Peyer's patch (tissue), 4 donors: ENCODE measurements around the gene SEC22A. TPM values are rescaled to one million over a fixed set of nuclear protein-coding genes. Genes with fewer than 3 reads are reported as not detected.
A peak's percentile ranks its signal among the peaks of the same experiment; 100 is the strongest.

Source experiments
- DNase-seq, 3 donors: peaks; one replicate each; pipeline ENCODE4 v3.0.0-alpha.2; 2017 to 2019
- H3K27ac ChIP-seq, 4 donors: fragments of 200-600 bp; sonication (generic); one replicate each; pipeline ENCODE4 v1.5.1; 2016 to 2019
- H3K27me3 ChIP-seq, 2 donors: fragments of 200-600 bp; sonication (generic); one replicate each; pipeline ENCODE4 v1.5.1; 2019
- H3K36me3 ChIP-seq, 3 donors: fragments of 200-600 bp; sonication (generic); one replicate each; pipeline ENCODE4 v1.5.1; 2016 to 2019
- H3K4me1 ChIP-seq, 4 donors: fragments of 200-600 bp; sonication (generic); one replicate each; pipeline ENCODE4 v1.5.1; 2016 to 2019
- H3K4me3 ChIP-seq, 4 donors: fragments of 200-600 bp; sonication (generic); 1 replicate in 3 of 4; 2 replicates in 1 of 4; pipeline ENCODE4 v1.5.1; 2016 to 2019; ENCODE audit warnings: mild to moderate bottlenecking in 1 of 4
- H3K9me3 ChIP-seq, 4 donors: fragments of 200-600 bp; sonication (generic); one replicate each; pipeline ENCODE4 v1.5.1; 2016 to 2019; ENCODE audit warnings: mild to moderate bottlenecking in 1 of 4
- POLR2A ChIP-seq, 2 donors: fragments of 450-650 bp; IDR thresholded peaks; one replicate each; pipeline ENCODE4 v1.5.1; 2017; ENCODE audit warnings: antibody characterized with exemption in 2 of 2, mild to moderate bottlenecking in 2 of 2, moderate library complexity in 2 of 2
- total RNA-seq, 4 donors: library from RNA; depleted of rRNA; stranded (reverse); fragments of >200 nt; gene quantifications; one replicate each; pipeline ENCODE4 v1.1.0, GENCODE V29; 2016
- TF ChIP-seq, protein P1 (sequence below), 6 experiments: fragments of 450-650 bp in 4 of 6; fragments of 200-600 bp in 2 of 6; sonication (generic) in 1 of 6; IDR thresholded peaks; one replicate each; pipeline ENCODE4 v1.5.1; 2017 to 2019; ENCODE audit warnings: antibody characterized with exemption in 6 of 6, mild to moderate bottlenecking in 3 of 6, moderate library complexity in 1 of 6

The SEC22A gene
- total RNA-seq, 4 donors from 2014 or later = 9.9 to 21.7 (median 16.5) TPM

DNA sequence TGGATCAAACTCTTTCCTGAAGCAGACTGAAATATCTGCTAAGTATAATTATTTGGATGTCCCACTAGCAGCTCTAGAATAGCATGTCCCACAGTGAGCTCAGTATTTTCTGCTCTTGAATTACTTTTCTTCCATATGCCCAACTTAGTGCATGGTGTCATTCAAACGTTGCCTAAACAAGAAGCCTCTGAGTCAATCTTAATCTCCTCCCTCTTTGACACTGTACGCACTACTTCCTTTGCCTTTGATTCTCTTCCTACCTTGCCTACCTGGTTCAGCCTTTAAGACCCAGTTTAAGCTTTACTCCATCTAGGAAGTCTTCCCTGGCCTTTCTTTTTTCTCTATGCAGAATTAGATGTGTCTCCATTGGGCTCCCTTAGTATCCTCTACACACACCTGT lies 54.5 kb downstream of the SEC22A start:
- no peak for DNase-seq
- Histone ChIP-seq H3K9me3 (no peaks in the 10 kb centered on the region), H3K27me3 (no peaks in the 10 kb centered on the region), H3K4me3 (no peak overlapping the region), H3K36me3 (peaks cover 0 to 8% (median 0%) of the 10 kb centered on the region in 3 donors), H3K4me1 (no peaks in the 10 kb centered on the region), H3K27ac (no peak overlapping the region)
- TF ChIP-seq, protein P1, sequence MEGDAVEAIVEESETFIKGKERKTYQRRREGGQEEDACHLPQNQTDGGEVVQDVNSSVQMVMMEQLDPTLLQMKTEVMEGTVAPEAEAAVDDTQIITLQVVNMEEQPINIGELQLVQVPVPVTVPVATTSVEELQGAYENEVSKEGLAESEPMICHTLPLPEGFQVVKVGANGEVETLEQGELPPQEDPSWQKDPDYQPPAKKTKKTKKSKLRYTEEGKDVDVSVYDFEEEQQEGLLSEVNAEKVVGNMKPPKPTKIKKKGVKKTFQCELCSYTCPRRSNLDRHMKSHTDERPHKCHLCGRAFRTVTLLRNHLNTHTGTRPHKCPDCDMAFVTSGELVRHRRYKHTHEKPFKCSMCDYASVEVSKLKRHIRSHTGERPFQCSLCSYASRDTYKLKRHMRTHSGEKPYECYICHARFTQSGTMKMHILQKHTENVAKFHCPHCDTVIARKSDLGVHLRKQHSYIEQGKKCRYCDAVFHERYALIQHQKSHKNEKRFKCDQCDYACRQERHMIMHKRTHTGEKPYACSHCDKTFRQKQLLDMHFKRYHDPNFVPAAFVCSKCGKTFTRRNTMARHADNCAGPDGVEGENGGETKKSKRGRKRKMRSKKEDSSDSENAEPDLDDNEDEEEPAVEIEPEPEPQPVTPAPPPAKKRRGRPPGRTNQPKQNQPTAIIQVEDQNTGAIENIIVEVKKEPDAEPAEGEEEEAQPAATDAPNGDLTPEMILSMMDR (IDR thresholded peaks at IDR 0.05) = no peak
- TF ChIP-seq POLR2A (IDR thresholded peaks at IDR 0.05) = no peak

DNA sequence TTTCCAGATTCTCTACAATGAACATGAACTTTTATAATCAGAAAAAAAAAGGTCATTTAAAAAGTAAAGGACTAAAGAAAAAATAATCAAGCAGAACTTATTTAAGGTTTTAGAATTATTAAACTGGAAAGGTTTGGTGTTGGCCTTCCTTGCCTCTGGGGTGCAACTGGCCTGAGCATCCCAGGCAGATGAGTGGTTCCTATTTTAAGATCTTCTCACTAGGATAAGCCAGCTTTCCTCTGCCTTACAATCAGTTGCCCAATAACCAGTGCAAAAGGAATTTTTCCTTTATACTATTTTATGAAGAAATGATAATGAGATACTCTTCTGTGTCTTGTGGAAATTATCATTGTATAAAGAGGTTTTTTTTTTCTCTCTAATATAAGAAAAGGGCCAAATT lies 56.6 kb downstream of the SEC22A start:
- Histone ChIP-seq H3K4me3 (no peak overlapping the region), H3K27me3 (no peaks in the 10 kb centered on the region), H3K27ac (no peak overlapping the region), H3K36me3 (peaks cover 0 to 8% (median 0%) of the 10 kb centered on the region in 3 donors), H3K4me1 (no peaks in the 10 kb centered on the region), H3K9me3 (no peaks in the 10 kb centered on the region)
- DNase-seq = no peak
- TF ChIP-seq, protein P1 (IDR thresholded peaks at IDR 0.05) = no peak
- TF ChIP-seq POLR2A (IDR thresholded peaks at IDR 0.05) = no peak

DNA sequence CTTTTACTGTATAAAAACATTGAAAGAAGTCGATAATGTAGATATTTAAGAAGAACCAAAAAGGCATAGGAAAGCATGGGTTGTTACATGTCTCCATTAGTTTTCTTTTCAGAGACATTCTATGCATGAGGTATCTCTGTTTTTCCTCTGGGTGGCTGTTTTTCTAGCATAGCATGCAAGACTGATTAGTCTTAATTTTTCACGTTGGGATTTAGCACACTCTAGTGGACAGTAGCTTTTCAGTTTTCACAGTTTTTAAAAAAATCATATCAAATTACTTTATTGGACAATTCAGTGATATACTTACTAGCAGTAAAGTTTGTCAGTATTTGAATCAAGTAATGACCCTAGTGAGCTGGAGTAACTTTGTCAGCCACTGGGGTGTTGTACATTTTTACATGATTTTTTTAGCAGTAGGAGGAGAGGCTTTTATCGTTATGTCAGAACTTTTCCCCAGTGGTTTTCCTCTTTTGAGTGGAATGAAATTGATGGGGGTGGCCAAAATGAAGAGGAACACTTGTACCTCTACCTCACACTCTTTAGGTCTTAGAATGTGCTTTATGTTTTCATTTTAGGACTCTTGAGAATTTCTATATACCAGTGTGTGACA lies 57.2 kb downstream of the SEC22A start:
- DNase-seq = no peak
- Histone ChIP-seq H3K4me3 (no peak overlapping the region), H3K27me3 (no peaks in the 10 kb centered on the region), H3K9me3 (no peaks in the 10 kb centered on the region), H3K36me3 (peaks cover 0 to 8% (median 0%) of the 10 kb centered on the region in 3 donors), H3K27ac (no peak overlapping the region), H3K4me1 (no peaks in the 10 kb centered on the region)
- TF ChIP-seq POLR2A (IDR thresholded peaks at IDR 0.05) = no peak
- TF ChIP-seq, protein P1 (IDR thresholded peaks at IDR 0.05) = peak in 5 of 6 experiments; percentile 36 to 70 (median 67)

DNA sequence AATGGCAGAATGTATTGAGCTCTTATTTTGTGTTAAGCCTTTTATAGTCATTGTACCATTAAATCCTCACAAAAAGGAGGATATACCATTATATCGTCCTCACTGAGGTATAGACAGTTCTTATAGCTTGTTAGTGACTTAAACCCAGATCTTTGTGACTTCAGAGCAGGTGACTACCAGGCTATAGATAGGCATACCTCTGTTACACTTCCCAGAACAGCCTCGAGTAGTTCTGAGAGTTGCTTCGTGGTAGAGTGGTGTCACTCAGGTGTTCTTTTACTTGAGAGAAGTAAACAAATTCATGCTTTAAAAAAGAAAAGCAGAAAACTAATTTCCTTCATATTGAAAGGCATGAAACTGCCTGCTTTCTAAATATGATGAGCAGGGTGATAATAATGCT lies 59.9 kb downstream of the SEC22A start:
- Histone ChIP-seq H3K4me3 (no peak overlapping the region), H3K27me3 (no peaks in the 10 kb centered on the region), H3K4me1 (no peaks in the 10 kb centered on the region), H3K27ac (no peak overlapping the region), H3K9me3 (no peaks in the 10 kb centered on the region), H3K36me3 (peaks cover 0 to 6% (median 0%) of the 10 kb centered on the region in 3 donors)
- no peak for TF ChIP-seq POLR2A (IDR thresholded peaks at IDR 0.05)
- TF ChIP-seq, protein P1 (IDR thresholded peaks at IDR 0.05) = no peak
- DNase-seq = no peak

DNA sequence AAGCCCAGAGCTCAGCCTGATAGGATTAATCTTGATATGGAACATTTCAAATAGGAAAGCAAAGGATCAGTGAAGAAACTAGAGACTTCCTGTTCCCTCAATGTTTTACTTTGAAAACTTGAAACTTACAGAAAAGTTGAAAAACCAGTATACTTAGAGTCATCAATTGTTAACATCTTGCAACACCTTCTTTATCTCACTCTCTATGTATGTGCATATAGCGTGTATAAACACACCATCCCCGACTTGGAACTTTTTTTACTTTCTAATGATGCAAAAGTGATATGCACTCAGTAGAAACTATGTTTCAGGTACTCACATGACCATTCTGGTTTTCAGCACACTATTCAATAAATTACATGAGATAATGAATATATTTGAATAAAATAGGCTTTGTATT lies 60.5 kb downstream of the SEC22A start:
- no peak for TF ChIP-seq POLR2A (IDR thresholded peaks at IDR 0.05)
- TF ChIP-seq, protein P1 (IDR thresholded peaks at IDR 0.05) = no peak
- Histone ChIP-seq H3K9me3 (no peaks in the 10 kb centered on the region), H3K27ac (no peak overlapping the region), H3K4me1 (no peaks in the 10 kb centered on the region), H3K4me3 (no peak overlapping the region), H3K36me3 (peaks cover 0 to 3% (median 0%) of the 10 kb centered on the region in 3 donors), H3K27me3 (no peaks in the 10 kb centered on the region)
- no peak for DNase-seq
